Erythroblast (primary cell): ENCODE data around the gene SYNE3.

ENCODE experiments used
- GATA1 ChIP-seq: IDR thresholded peaks from 2 replicates; pipeline ENCODE4 v1.6.1; 2011; ENCODE audit warnings: low read depth, mild to moderate bottlenecking, control low read depth, low read length, moderate library complexity
- POLR2A ChIP-seq: IDR thresholded peaks from 2 replicates; pipeline ENCODE4 v1.6.1; 2011; ENCODE audit warnings: mild to moderate bottlenecking, low read length

DNA sequence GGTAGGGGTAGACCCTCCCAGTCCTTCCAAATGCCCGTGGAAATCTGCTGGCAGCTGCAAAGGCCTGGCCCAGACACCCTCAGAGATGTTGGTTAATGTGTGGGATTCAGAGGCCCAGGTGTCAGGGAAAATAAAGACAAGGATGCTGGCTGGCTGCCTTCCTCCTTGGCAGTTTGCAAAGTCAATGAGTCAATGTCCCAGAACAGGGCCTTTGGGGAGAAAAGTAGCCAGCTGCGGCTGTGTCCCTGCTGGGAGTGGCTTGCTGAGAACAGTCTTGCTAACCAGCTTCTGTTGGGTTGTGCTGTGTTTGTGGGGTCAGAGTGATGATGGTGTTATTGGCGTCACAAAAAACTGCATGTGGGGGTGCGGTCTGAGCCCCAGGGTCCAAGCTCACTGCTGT is 47.6 kb upstream of the SYNE3 start:
- TF ChIP-seq POLR2A, result no peak
- TF ChIP-seq GATA1, result no peak
